Measurements from ENCODE around the gene THAP12. TPM values are rescaled to one million over a fixed set of nuclear protein-coding genes. Genes with fewer than 3 reads are reported as not detected.

The THAP12 gene
- total RNA-seq, 4 donors from 2014 or later: 12.0 to 104 (median 55.6) TPM

DNA sequence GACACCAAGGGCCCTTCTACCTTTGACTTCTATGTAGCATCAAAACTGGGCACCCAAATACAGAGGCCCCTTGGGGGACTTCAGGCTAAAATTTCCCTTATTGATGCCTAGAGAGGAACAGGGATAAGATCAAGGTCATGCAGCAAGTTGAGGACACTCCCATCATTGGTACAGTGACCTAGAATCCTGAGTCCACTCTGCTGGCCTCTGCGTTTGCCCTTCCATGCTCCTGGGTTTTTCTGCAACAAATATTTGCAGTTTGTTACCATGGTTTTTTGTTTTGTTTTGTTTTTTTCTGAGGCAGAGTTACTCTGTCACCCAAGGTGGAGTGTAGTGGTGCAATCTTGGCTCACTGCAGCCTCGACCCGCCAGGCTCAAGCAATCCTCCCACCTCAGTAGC lies 64.2 kb downstream of the THAP12 start:
- TF ChIP-seq, protein P1, sequence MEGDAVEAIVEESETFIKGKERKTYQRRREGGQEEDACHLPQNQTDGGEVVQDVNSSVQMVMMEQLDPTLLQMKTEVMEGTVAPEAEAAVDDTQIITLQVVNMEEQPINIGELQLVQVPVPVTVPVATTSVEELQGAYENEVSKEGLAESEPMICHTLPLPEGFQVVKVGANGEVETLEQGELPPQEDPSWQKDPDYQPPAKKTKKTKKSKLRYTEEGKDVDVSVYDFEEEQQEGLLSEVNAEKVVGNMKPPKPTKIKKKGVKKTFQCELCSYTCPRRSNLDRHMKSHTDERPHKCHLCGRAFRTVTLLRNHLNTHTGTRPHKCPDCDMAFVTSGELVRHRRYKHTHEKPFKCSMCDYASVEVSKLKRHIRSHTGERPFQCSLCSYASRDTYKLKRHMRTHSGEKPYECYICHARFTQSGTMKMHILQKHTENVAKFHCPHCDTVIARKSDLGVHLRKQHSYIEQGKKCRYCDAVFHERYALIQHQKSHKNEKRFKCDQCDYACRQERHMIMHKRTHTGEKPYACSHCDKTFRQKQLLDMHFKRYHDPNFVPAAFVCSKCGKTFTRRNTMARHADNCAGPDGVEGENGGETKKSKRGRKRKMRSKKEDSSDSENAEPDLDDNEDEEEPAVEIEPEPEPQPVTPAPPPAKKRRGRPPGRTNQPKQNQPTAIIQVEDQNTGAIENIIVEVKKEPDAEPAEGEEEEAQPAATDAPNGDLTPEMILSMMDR (IDR thresholded peaks at IDR 0.05): no peak
- TF ChIP-seq POLR2A (IDR thresholded peaks at IDR 0.05): no peak
- intact Hi-C loops (cut with DNase I; ENCODE audit: low total_unique reads): loop anchor here (5.0 kb wide), 1 partner anchor 104 kb away; no protein-coding TSS in a partner anchor
- Histone ChIP-seq H3K27ac (no peak overlapping the region), H3K9me3 (no peaks in the 10 kb centered on the region), H3K36me3 (no peaks in the 10 kb centered on the region), H3K27me3 (peaks cover 0 to 8% of the 10 kb centered on the region in 2 donors), H3K4me1 (peaks cover 0 to 1% of the 10 kb centered on the region in 2 donors), H3K4me3 (no peak overlapping the region)
- no peak for DNase-seq

DNA sequence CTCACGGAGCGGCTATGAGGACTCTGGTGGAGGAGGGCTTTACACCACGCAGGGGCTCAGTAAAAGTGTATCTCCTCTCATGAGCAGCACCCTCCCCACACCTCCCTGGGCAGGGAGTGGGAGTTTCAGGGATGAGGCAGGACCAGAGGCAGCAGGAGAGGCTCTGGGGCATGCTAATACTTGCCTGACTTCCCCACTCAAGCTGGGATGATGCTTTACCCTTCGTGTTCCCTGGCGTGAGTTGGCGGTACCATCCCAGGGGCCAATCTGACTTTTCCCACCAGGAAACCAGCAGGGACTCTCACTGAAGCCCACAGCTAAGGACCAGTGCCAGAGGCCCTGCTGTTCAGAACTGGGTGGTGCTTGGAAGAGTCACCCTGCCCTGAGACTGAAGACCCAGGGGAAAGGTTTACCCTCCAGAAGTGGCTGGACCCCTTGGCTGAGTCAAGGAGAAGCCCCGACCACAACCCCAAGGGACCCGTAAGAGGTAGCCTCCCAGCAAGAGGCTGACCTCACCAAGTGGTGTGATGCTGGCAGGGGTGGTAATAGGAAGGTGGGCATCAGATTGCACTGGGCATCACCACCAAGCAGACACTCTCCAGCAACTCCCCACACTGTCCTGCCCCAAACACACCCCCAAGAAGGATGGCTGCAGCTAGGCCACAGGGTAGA lies 65.6 kb downstream of the THAP12 start:
- DNase-seq: no peak
- no peak overlapping the region for H3K4me3 ChIP-seq
- no peak for TF ChIP-seq POLR2A (IDR thresholded peaks at IDR 0.05)
- TF ChIP-seq, protein P1 (IDR thresholded peaks at IDR 0.05): no peak
- H3K9me3 ChIP-seq: no peaks in the 10 kb centered on the region
- no peak overlapping the region for H3K27ac ChIP-seq
- no peaks in the 10 kb centered on the region for H3K27me3 ChIP-seq
- H3K4me1 ChIP-seq: no peaks in the 10 kb centered on the region
- intact Hi-C loops (cut with DNase I; ENCODE audit: low total_unique reads): loop anchor here (5.0 kb wide), 1 partner anchor 103 kb away; no protein-coding TSS in a partner anchor
- no peaks in the 10 kb centered on the region for H3K36me3 ChIP-seq

DNA sequence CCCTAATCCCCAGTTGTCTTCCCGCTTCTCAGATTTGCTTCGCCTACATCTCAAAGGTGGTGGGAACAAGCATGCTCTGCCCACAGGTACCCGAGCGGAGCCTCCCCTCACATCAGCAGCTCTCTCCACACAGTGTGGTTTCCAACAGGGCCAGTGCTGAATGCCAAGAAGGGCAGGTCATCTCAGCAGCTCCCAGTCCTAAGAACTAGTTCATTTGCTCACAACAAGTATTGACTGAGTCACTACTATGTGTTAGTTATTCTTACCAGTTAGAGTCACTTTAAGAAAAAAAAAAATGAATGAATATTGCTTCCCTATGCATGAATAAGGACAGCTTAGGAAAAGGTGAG lies 66.2 kb downstream of the THAP12 start:
- Histone ChIP-seq H3K9me3 (no peaks in the 10 kb centered on the region), H3K36me3 (no peaks in the 10 kb centered on the region), H3K4me1 (no peaks in the 10 kb centered on the region), H3K27ac (no peak overlapping the region), H3K27me3 (no peaks in the 10 kb centered on the region), H3K4me3 (no peak overlapping the region)
- no peak for DNase-seq
- intact Hi-C loops (cut with DNase I; ENCODE audit: low total_unique reads): loop anchor here (5.0 kb wide), 1 partner anchor 102 kb away; no protein-coding TSS in a partner anchor
- TF ChIP-seq POLR2A (IDR thresholded peaks at IDR 0.05): no peak
- TF ChIP-seq, protein P1 (IDR thresholded peaks at IDR 0.05): no peak

DNA sequence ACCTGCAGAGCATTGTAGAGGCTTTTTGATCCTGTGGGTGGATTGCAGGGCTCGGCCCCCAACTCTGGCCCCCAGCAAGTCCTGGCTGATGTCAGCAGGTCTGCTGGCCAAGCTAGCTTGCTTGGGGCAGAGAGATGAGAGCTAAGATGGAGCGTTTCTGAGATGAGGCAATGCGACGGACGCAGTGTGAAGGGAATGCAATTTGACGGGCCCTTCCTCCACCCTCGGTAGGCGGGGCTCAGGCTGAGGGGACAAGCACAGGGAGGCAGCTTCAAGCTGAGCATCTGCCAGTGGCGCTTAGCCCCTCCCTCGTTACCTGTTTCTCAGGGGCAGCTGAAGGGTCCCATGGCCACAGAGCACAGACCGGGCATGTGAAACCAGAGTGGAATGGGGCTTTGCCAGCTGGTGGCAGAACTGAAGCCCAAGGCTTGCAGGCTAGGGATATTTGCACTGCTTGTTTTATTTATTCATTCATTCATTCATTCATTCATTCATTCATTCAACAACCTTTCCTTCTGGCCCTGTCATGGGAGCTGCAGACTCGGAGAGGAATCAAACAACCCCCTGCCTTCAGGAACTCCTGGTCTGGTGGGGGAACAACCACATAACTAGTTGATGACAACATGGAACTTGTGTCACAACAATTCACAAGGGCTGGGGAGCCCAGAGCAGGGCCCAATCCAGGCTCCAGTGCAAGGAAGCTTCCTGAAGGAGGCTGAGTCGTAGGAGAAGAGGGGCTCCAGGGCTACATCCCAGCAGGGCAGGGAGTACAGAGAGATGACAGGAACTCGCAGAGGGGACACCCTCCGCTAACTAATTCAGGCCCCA lies 66.8 kb downstream of the THAP12 start:
- Histone ChIP-seq H3K27me3 (no peaks in the 10 kb centered on the region), H3K36me3 (no peaks in the 10 kb centered on the region), H3K9me3 (no peaks in the 10 kb centered on the region), H3K4me1 (no peaks in the 10 kb centered on the region), H3K27ac (no peak overlapping the region), H3K4me3 (no peak overlapping the region)
- DNase-seq: no peak
- TF ChIP-seq, protein P1 (IDR thresholded peaks at IDR 0.05): no peak
- TF ChIP-seq POLR2A (IDR thresholded peaks at IDR 0.05): no peak
- intact Hi-C loops (cut with DNase I; ENCODE audit: low total_unique reads): no loop called here

DNA sequence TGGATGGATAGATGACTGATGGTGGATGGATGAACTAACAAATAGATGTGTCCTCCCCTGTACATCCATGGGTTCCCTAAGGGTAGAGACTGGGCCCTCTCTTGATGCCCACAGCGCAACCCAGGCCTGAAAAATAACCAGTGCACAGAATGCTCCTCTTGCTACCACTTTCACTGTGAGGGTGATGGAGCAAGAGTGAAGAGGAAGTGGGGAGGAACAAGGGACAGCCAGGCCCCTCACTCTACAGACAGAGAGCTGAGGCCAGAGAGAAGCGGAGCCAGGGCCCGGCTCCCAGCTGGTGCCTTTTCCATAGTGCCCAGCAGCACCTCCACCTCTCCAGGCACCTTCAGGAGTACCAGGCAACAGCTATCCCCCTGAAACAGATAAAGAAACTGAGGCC lies 67.7 kb downstream of the THAP12 start:
- no peaks in the 10 kb centered on the region for H3K27me3 ChIP-seq
- intact Hi-C loops (cut with DNase I; ENCODE audit: low total_unique reads): no loop called here
- H3K36me3 ChIP-seq: no peaks in the 10 kb centered on the region
- no peaks in the 10 kb centered on the region for H3K4me1 ChIP-seq
- H3K4me3 ChIP-seq: no peak overlapping the region
- H3K9me3 ChIP-seq: no peaks in the 10 kb centered on the region
- H3K27ac ChIP-seq: no peak overlapping the region
- no peak for TF ChIP-seq POLR2A (IDR thresholded peaks at IDR 0.05)
- TF ChIP-seq, protein P1 (IDR thresholded peaks at IDR 0.05): no peak
- no peak for DNase-seq
